ENCODE results near the gene RGS1.

Gene RGS1

DNA sequence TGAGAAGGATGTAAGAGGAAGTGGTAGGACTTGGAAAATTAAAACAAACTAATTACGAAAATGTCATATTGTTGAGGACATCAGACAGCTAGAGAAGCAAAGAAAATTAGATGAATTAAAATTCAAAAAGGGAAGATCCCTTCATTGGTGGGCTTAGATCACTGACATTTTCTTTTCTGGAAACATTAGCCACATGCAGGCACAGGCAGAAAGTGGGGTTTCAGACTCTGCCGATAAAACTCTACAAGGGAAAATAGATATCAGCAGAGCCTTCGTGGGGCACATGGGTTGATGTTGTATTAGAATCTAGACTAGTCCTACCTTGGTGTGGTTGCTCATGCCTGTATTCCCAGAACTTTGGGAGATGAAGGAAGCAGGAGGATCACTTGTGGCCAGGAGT, 12.4 kb upstream of the RGS1 start:
- Mint-ChIP-seq H3K36me3 (ENCODE audit: low read depth) (no peaks in the 10 kb centered on the region), H3K27ac (no peak overlapping the region), H3K27me3 (no peaks in the 10 kb centered on the region), H3K9me3 (no peaks in the 10 kb centered on the region), H3K4me3 (no peak overlapping the region), H3K4me1 (ENCODE audit: low read depth) (peaks cover 26% of the 10 kb centered on the region)
- intact Hi-C loops (cut with micrococcal nuclease): loop anchor here (5.0 kb wide), 1 partner anchor 36 kb away; no protein-coding TSS in a partner anchor

DNA sequence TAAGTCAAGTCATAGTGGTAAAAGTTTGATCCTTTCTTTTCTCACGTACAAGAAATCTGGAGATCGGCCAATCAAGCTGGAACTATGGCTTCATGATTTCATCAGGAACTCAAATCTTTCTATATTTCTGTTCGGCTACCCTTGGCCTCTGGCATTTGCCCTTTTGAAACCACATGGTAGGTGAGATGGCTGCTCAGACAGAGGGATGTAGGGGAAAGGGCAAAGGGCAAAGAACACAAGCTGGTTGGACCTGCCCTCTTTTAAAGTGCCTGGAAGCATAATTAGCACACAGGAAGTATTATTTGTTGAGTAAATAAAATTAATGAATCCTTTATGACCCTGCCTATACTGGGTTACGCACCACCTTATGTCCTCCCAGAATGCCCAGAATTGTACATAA, 11.5 kb upstream of the RGS1 start:
- Mint-ChIP-seq H3K4me3 (no peak overlapping the region), H3K27me3 (no peaks in the 10 kb centered on the region), H3K9me3 (no peaks in the 10 kb centered on the region), H3K4me1 (ENCODE audit: low read depth) (peaks cover 26% of the 10 kb centered on the region), H3K36me3 (ENCODE audit: low read depth) (no peaks in the 10 kb centered on the region), H3K27ac (no peak overlapping the region)
- intact Hi-C loops (cut with micrococcal nuclease): loop anchor here (5.0 kb wide), 1 partner anchor 37 kb away; no protein-coding TSS in a partner anchor

DNA sequence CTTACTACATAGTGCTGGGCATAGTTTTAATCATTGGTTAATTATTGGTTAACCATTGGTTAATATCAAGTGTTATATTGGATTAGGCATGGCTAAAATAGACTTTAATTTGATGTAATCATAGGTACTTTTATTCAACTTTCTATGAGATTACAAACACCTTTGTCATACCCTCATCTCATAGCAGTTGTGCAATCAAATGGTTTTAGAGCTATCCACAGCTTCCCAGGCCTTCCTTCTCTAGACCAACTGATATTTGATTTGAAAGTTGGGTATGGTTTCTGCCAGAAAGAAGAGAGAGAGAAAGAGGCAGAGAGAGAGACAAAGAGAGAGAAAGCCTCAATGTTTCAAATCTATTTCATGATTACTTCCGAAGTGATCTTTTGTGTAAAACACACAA, 9.6 kb upstream of the RGS1 start:
- Mint-ChIP-seq H3K9me3 (peaks cover 11% of the 10 kb centered on the region), H3K27ac (no peak overlapping the region), H3K4me3 (no peak overlapping the region), H3K4me1 (ENCODE audit: low read depth) (peaks cover 26% of the 10 kb centered on the region), H3K36me3 (ENCODE audit: low read depth) (no peaks in the 10 kb centered on the region), H3K27me3 (no peaks in the 10 kb centered on the region)
- intact Hi-C loops (cut with micrococcal nuclease): no loop called here

DNA sequence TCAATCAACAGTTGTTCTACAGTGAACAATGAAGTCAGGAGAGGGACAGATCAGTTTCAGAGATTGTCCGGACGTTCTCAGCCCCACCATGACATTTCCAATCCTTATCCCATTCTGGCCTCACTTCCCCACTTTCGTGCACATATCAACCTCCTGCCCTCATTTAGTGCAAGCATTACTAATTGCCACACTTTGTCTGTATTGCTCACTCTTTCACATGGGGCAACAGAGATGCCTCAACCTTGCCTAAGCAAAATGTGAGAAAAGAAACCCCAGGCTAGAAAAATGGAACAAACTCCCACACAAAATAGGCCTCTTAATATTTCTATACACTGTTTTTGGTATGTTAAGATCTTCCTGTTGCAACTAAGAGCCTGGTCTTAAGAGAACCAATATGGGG, 8.9 kb upstream of the RGS1 start:
- no peaks in the 10 kb centered on the region for H3K36me3 Mint-ChIP-seq (ENCODE audit: low read depth)
- no peaks in the 10 kb centered on the region for H3K27me3 Mint-ChIP-seq
- H3K27ac Mint-ChIP-seq: no peak overlapping the region
- H3K4me1 Mint-ChIP-seq (ENCODE audit: low read depth): peaks cover 26% of the 10 kb centered on the region
- no peak overlapping the region for H3K4me3 Mint-ChIP-seq
- peaks cover 12% of the 10 kb centered on the region for H3K9me3 Mint-ChIP-seq
- intact Hi-C loops (cut with micrococcal nuclease): no loop called here

DNA sequence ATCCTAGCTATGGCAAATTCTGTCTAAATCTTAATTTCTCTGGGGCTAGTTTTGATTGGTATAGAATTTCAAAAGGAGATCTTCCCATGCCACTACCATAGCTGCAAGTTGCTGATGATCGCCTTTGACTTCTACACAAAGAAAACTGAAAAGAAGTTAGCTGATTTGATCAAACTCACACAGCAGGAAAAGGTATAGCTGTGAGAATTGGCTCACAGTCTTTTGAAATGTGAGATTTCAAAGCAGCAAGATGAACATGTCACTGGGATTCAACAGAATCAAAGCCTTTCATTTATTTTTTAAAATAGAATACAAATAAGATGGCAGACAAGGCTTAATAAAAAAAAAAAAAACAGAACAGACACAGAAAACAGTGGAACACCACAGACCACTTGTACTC, 7.5 kb upstream of the RGS1 start:
- H3K27me3 Mint-ChIP-seq: no peaks in the 10 kb centered on the region
- intact Hi-C loops (cut with micrococcal nuclease): no loop called here
- no peaks in the 10 kb centered on the region for H3K36me3 Mint-ChIP-seq (ENCODE audit: low read depth)
- no peak overlapping the region for H3K27ac Mint-ChIP-seq
- peaks cover 22% of the 10 kb centered on the region for H3K4me1 Mint-ChIP-seq (ENCODE audit: low read depth)
- no peak overlapping the region for H3K4me3 Mint-ChIP-seq
- peaks cover 12% of the 10 kb centered on the region for H3K9me3 Mint-ChIP-seq

DNA sequence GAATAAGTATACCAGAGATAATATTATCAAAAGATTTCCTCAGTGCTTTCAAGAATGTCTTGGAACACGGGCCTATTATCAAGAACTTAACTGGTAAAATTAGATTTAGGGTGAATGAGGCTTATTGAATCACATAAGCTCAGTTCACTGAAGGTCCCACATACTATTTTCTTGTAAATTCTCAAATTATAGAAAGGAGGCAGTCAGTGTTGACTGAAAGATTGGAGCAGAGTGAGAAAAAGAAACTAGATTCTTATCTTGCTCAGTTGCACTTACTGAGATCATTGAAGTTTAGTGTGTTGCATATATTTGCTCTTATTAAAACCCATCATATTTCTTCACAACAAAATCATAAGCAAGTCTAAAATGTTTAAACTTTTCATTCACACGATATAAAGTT, 3.9 kb upstream of the RGS1 start:
- H3K36me3 Mint-ChIP-seq (ENCODE audit: low read depth): no peaks in the 10 kb centered on the region
- H3K4me3 Mint-ChIP-seq: no peak overlapping the region
- intact Hi-C loops (cut with micrococcal nuclease): no loop called here
- H3K27ac Mint-ChIP-seq: no peak overlapping the region
- peaks cover 12% of the 10 kb centered on the region for H3K4me1 Mint-ChIP-seq (ENCODE audit: low read depth)
- H3K9me3 Mint-ChIP-seq: peaks cover 12% of the 10 kb centered on the region
- H3K27me3 Mint-ChIP-seq: no peaks in the 10 kb centered on the region

DNA sequence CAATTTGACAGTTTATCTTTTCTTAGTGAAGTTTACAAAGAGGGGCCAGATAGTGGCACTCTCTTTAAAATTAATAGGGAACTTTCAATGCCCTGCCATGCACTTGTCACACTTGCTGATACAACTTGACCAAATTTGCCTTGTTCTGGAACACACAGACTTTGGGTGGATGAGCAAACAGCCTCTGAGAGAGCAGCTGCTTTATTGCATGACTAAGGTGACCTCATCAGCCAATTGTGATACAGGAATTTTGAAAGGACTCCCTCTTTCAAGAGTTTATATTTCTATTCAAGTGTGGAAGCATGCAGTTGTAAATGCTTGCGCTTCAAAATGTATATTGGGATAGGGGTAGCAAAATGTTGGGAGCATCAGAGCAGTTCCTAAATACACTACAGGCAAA, 2.1 kb upstream of the RGS1 start:
- no peaks in the 10 kb centered on the region for H3K36me3 Mint-ChIP-seq (ENCODE audit: low read depth)
- intact Hi-C loops (cut with micrococcal nuclease): no loop called here

DNA sequence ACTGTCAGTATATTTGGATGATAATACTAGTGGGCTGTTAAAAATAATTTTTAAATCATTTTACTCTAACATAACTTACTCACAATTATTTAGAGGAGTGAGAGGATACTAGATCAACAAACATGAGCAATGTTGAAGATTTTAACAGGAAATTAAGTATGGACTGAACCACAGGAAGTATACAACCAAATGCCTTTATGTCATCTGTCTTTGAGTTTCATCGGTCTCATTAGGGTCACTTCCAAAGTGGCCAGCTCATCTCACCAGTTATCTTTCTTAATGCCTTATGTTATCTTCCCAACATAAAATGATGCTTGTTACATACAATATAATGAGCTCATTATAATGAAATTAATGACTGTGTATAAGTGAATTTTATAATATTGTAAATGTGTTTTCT, 1.5 kb upstream of the RGS1 start:
- H3K4me3 Mint-ChIP-seq: no peak overlapping the region
- H3K9me3 Mint-ChIP-seq: peaks cover 12% of the 10 kb centered on the region
- H3K36me3 Mint-ChIP-seq (ENCODE audit: low read depth): no peaks in the 10 kb centered on the region
- peaks cover 8% of the 10 kb centered on the region for H3K4me1 Mint-ChIP-seq (ENCODE audit: low read depth)
- intact Hi-C loops (cut with micrococcal nuclease): loop anchor here (2.0 kb wide), 1 partner anchor 57 kb away; no protein-coding TSS in a partner anchor
- H3K27ac Mint-ChIP-seq: no peak overlapping the region
- no peaks in the 10 kb centered on the region for H3K27me3 Mint-ChIP-seq

More for the DNA sequence above, 2.1 kb upstream of the RGS1 start:
- Mint-ChIP-seq H3K27me3 (no peaks in the 10 kb centered on the region), H3K9me3 (peaks cover 12% of the 10 kb centered on the region), H3K4me1 (ENCODE audit: low read depth) (peaks cover 8% of the 10 kb centered on the region), H3K27ac (no peak overlapping the region), H3K4me3 (no peak overlapping the region)

DNA sequence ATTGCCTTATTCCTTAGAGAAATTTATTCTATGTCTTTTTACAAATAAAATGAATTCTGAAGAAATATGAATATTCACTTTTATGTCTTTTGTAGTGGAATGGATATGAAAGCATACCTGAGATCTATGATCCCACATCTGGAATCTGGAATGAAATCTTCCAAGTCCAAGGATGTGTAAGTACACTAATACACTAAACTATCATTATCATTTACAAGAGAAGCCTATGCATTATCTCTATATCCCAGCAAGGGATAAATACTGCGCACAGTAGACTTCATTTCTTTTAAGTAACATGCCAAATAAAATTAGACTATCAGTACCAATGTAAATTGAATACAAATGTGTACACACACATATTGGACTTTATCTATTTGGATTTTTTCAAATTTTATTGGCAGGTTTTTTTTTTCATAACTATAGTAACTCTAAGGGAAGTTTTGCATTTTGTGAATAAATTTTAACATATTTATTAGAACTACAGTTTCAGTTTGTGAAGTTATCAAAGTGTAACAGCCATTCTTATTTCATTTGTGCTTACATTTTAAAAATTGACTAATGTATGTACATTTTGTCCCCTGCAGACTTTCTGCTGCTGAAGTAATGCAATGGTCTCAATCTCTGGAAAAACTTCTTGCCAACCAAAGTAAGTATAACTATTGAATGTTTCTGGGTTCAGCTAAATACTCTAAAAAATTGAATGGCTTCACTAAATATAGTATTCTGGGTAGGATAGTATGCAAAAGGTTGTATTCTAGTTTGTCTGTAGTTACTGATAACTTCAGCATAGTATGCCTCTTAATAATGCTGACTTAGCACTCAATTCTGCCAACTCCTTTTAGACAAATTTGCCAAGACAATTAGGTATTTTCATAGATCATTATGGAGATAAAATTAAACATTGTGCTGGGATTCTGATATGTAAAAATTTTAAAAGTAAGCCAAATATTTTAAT, 894 bp downstream of the RGS1 start:
- no peak overlapping the region for H3K4me3 Mint-ChIP-seq
- H3K27me3 Mint-ChIP-seq: no peaks in the 10 kb centered on the region
- peak overlapping the region; percentile 83 for H3K27ac Mint-ChIP-seq
- intact Hi-C loops (cut with micrococcal nuclease): no loop called here
- H3K4me1 Mint-ChIP-seq (ENCODE audit: low read depth): peaks cover 8% of the 10 kb centered on the region
- no peaks in the 10 kb centered on the region for H3K36me3 Mint-ChIP-seq (ENCODE audit: low read depth)
- no peaks in the 10 kb centered on the region for H3K9me3 Mint-ChIP-seq

DNA sequence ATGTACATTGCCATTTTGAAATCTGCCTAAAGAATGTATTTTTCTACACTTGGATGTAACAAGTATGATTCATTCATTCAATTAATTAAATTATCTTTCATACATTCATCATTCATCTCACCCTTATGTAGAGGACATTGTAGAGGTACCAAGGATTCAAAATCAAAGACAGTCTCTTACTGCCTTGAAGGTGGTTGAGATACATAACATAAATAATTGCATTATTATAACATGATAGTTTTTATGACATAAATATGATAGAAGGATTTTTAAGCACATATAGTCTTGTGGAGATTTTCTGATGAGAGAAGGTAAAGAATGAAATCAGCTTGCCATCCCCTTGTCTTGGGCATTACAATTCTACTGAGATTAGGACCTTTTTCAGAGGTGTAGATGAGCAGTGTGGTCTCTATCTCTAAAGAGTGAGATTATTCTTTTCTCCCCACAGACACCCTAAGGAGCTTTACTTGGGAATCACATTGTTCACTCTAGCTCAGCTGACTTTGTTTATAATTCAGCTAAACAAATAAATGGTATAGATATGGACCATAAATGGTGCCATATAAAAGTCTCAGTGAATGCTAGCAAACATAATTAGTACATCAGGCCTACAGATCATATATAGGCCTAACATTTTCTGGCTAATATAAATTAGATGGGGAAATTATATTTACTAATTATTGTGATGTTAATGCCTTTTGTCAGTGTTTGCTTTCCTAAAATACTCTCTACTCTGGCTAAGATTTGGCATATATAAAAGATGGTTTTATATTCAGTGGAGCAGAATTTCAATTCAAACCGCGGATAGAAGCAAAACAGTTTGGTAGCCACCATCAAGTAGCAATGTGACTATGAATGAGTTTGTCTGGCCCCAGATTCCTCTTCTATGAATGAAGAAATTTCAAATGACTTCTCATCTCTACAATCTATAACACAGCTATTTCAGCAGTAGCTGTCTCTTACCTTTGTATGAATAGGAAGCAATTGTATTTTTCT, 1.9 kb downstream of the RGS1 start:
- peaks cover 8% of the 10 kb centered on the region for H3K4me1 Mint-ChIP-seq (ENCODE audit: low read depth)
- no peaks in the 10 kb centered on the region for H3K27me3 Mint-ChIP-seq
- H3K27ac Mint-ChIP-seq: no peak overlapping the region
- no peaks in the 10 kb centered on the region for H3K9me3 Mint-ChIP-seq
- no peaks in the 10 kb centered on the region for H3K36me3 Mint-ChIP-seq (ENCODE audit: low read depth)
- H3K4me3 Mint-ChIP-seq: no peak overlapping the region
- intact Hi-C loops (cut with micrococcal nuclease): no loop called here

DNA sequence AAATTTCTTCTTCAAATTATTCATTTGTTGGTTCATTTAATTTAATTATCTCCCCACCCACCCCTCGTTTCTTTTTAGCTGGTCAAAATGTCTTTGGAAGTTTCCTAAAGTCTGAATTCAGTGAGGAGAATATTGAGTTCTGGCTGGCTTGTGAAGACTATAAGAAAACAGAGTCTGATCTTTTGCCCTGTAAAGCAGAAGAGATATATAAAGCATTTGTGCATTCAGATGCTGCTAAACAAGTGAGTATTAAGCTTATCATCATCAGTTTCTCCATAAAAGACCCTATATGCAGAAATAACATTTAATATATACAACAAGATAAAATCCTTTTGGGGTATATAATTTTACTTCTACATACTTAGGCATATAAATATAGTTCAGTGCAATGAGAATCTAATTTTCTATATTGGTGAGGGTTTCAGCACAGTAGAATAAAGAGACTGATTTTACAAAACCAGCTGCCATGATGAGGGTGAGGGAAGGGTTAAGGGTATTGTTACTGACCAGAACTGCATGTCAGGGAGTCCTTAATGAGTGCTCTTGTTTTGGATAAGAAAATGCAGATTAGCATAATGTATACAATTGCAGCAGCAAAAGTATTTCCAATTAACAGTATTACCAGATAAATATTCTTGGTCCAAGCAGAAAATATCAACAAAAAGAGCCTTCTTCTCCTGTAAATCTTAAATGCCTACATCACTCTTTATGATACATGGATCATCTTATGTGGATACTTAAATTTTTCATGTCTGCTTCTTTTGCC, 2.8 kb downstream of the RGS1 start:
- H3K4me1 Mint-ChIP-seq (ENCODE audit: low read depth): peaks cover 8% of the 10 kb centered on the region
- intact Hi-C loops (cut with micrococcal nuclease): no loop called here

DNA sequence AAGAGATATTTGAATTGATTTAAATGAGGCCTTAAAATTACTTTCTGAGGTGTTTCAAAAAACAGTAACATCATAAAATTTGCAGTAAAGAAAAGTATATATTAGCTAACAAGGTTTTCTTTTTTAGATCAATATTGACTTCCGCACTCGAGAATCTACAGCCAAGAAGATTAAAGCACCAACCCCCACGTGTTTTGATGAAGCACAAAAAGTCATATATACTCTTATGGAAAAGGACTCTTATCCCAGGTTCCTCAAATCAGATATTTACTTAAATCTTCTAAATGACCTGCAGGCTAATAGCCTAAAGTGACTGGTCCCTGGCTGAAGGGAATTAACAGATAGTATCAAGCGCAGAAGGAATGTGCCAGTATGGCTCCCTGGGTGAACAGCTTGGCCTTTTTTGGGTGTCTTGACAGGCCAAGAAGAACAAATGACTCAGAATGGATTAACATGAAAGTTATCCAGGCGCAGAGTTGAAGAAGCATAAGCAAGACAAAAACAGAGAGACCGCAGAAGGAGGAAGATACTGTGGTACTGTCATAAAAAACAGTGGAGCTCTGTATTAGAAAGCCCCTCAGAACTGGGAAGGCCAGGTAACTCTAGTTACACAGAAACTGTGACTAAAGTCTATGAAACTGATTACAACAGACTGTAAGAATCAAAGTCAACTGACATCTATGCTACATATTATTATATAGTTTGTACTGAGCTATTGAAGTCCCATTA, 3.6 kb downstream of the RGS1 start:
- H3K4me3 Mint-ChIP-seq: peak overlapping the region; percentile 24
- no peaks in the 10 kb centered on the region for H3K27me3 Mint-ChIP-seq
- peaks cover 8% of the 10 kb centered on the region for H3K4me1 Mint-ChIP-seq (ENCODE audit: low read depth)
- H3K27ac Mint-ChIP-seq: no peak overlapping the region
- intact Hi-C loops (cut with micrococcal nuclease): no loop called here
- no peaks in the 10 kb centered on the region for H3K9me3 Mint-ChIP-seq
- no peaks in the 10 kb centered on the region for H3K36me3 Mint-ChIP-seq (ENCODE audit: low read depth)

More for the DNA sequence above, 2.8 kb downstream of the RGS1 start:
- H3K9me3 Mint-ChIP-seq: no peaks in the 10 kb centered on the region
- no peak overlapping the region for H3K4me3 Mint-ChIP-seq
- H3K27ac Mint-ChIP-seq: no peak overlapping the region
- no peaks in the 10 kb centered on the region for H3K27me3 Mint-ChIP-seq
- H3K36me3 Mint-ChIP-seq (ENCODE audit: low read depth): no peaks in the 10 kb centered on the region

Measured in dendritic cell treated with granulocyte-macrophage colony-stimulating factor and Interleukin-4, amounts not matched to agents 40 ng/mL and 50 ng/mL, for 4 days (primary cell).